T47D (cell line): ENCODE data around the gene L3MBTL1.
A peak's percentile ranks its signal among the peaks of the same experiment; 100 is the strongest.

Experiments used
- DNase-seq, 2 experiments: peaks; one replicate each; pipeline versions ENCODE4 v3.0.0 to v3.0.0-alpha.2; 2011 to 2012; ENCODE audit warnings: low read depth in 1 of 2, low spot score in 1 of 2
- JUND ChIP-seq: IDR thresholded peaks from 2 replicates; pipeline ENCODE4 v1.6.1; 2012; ENCODE audit warnings: low read depth
- in situ Hi-C: cut with HindIII; loops from 2 replicates; pipeline ENCODE4 v1.10.0; 2016; ENCODE audit warnings: low sequenced_read_pairs, low pct_unique_long_range_greater_than_20kb

Gene L3MBTL1

DNA sequence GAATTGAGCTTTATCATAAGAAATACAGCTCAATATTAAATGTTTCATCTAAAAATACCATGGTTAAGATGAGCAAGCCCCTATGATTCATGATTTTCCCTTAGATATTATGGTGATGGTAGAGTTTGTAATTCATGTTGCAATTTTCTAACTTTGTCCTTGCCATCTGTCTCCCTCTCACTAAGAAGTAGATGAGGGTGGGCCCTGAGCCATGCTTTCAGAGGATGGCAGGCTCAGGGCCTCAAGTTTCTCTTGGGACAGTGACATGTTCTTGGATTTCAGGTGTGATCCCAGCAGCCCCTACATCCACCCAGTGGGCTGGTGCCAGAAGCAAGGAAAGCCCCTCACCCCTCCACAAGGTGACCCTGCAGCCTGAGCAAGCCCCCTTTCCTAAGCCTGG, 25.6 kb downstream of the L3MBTL1 start:
- TF ChIP-seq JUND: no peak
- DNase-seq: no peak
- in situ Hi-C loops: no loop called here

DNA sequence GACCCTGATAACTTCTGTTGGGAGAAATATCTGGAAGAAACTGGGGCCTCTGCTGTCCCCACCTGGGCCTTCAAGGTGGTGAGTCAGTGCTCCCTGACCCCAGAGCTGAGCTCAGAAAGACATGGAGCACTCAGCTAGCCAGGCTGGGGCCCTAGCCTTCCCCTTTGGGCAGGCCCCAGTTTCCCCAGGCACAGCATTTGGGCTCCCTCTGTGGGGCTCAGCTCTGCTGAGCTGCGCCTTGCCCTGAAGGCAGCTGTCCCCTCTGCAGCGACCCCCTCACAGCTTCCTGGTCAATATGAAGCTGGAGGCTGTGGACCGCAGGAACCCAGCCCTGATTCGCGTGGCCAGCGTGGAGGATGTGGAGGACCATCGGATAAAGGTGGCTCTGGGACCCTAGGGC, 26.5 kb downstream of the L3MBTL1 start:
- in situ Hi-C loops: no loop called here
- TF ChIP-seq JUND: no peak
- no peak for DNase-seq

DNA sequence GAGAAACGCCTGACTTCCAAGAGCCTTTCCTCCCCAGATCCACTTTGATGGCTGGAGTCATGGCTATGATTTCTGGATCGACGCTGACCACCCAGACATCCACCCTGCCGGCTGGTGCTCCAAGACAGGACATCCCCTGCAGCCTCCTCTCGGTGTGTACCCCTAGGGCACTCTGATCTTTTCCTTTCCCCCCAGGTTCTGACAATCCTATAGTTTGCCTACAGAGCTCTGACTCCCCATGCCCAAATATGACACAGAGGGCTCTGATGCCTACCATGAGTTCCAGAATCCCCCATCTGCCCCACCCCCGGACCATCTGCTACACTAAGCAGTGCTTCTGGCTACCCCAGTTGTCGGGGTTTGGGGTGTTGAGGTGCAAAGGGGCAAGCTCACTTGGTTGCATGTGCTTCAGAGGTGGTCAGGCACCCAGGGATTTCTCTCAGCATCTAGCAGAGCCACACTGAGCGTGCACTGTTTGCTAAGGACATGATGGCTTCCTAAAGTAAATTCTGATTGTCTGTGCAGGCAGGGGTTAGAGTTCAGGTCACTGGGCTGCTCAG, 27.4 kb downstream of the L3MBTL1 start:
- no peak for DNase-seq
- in situ Hi-C loops: no loop called here
- TF ChIP-seq JUND: no peak

DNA sequence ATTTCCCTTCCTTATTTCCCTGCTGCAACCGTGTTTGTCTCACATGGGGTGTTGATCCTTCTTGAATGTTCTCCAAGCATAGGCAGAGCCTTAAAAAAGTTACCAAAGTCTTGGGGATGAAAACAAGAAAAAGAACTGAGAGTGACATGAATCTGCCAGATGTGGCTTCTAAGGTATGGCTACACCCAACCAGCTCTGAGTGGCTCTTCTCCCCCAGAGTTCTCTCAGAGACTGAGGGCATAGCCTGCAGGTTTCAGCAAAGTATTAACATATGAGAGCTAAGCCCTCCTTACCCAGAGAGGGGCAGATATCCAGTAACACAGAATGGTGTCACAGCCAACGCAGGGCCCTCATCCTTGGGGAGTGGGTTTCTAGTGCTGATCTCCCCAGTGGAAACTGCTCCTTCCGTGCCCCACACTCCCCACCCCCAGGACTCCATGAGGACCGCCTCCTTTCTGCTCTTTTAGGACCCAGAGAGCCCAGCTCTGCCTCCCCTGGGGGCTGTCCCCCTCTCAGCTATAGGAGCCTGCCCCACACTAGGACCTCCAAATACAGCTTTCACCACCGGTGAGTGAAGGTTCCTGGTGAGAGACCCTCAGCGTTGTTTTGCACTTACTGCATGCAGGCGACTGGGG, 28.0 kb downstream of the L3MBTL1 start:
- DNase-seq: no peak
- in situ Hi-C loops: no loop called here
- no peak for TF ChIP-seq JUND

DNA sequence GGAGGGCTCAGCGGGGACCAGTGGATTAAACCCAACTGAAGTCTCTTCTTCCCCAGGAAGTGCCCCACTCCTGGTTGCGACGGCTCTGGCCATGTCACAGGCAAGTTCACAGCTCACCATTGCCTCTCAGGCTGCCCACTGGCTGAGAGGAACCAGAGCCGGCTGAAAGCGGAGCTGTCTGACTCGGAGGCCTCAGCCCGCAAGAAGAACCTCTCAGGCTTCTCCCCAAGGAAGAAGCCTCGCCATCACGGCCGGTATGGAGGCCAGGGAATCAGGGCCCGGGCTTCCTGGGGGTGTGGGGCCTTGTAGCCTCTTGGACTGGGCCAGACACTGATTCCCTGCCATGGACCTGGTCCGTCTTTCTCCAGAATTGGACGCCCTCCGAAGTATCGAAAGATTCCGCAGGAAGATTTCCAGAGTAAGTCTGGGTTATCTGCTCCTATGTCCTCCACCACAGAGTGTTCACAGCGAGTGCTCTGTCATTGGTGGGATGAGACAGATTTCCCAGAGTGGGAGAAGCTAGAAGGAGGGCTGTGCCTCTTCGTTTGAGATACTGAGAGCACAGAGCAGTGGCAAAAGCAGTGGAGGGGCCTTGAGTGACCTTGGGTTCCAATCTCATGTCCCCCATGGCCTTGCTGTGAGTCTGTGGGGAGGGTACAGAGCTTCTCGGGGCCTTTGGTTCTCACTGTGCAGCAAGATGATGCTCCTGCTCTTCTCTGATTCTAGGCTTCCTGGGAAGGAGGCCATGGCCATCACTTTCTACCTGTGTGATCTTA, 28.7 kb downstream of the L3MBTL1 start:
- no peak for TF ChIP-seq JUND
- no peak for DNase-seq
- in situ Hi-C loops: no loop called here

DNA sequence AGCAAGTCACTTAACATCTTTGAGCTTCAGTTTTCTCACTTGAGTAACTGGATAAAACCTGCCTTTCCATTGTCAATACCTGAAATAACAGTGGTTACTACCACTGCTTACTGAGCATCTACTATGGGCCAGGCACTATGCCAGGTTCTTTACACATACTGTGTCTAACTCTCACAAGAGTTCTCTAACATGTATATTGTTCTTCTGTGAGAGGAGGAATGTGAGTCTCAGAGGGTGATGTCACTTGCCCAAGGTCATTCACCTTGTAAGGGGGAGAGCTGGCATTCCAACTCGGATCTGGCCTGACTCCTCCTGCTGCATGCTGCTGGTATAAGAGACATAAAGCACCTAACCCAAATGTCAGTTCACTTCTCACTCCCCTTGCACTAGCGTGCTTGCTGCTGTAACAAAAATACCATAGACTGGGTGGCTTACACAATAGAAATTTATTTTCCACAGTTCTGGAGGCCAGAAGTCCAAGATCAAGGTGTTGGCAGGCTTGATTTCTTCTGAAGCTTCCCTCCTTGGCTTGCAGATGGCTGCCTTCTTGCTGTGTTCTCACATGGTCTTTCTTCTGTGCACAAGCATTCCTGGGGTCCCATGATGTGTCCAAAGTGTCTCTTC, 29.4 kb downstream of the L3MBTL1 start:
- in situ Hi-C loops: no loop called here
- TF ChIP-seq JUND: no peak
- DNase-seq: peak in 1 of 2 experiments; percentile 37

DNA sequence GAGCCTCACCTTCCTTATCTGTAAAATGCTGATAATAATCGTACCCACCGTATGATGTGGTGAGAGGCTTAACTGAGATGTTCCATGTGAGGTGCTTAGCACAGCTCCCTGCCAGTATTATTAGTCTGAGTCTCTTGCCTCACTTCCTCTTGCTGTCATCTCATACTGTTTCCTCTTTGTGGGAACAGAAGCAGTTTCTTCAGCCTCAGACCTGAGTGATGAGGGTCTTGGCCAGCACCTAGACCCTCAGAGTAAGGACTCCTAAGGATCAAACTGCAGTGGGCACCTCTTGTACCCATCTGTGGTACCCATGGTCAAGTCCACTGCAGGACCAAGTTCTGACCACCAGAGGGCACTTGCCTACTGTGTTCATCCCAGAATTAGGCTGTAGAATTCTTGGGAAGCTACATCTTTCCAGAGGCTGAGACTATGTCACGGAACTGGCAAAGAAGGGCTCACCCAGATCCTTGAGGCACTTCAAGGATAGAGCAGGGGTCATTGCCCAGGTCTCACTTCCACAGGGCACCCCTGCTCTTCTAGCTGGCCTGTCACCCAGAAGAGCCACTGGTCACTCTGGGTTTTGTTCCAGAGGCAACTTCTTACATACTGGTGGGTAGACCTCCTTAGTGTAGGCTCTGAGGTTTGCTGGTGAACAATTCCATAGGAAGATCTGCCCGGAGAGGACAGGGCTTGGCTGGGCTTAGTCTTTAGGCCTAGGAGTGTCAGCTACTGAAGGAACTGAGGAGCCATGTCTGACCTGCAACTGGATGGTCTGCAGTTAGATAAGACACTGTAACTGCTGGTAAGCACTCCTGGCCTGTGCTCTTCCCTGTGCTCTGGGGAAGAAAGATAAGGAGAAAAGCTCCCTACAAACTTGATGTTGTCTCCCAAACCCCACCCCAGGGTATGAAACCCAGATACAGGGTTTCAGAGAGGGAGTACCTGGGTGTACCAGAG, 30.7 kb downstream of the L3MBTL1 start:
- DNase-seq: peak; percentile 56 to 76
- in situ Hi-C loops: no loop called here
- TF ChIP-seq JUND: no peak

DNA sequence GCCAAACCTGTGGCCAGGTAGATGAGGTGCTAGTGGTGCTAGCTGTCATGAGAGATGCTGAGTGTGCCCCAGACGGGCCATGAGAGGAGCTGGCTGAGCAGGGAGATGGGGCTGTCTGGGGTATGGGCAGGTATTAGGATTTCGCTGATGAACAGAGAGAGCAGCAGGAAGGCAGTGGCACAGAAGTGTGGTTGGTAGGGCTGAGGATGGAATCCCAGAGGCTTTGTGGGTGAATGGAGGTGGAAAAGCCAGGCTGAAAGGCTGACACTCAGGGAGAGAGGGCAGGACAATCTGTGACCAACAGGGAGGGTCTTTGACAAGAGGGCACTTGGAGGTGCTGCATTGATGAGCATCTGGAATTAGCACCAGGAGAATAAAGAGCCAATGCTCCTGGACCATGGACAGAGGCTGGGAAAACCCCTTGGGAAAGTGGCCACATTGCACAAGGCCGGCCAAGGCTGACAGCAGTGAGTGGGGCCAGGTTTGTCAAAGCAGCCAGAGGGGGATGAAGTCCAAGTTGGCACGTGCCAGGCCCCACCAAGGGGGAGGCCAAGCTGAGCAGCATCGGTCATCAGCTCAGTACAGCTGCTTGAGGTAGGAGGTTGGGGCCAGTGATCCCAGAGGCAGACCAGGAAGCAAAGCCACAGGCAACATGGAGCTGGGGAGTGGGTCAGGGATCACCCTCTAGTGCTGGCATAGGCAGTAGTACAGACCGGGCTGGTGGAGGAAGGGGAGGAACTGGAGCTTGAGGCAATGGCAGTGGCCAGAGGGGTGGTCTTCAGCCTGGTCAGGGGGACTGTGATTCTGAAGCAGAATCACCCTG, 31.6 kb downstream of the L3MBTL1 start:
- DNase-seq: no peak
- in situ Hi-C loops: no loop called here
- TF ChIP-seq JUND: no peak

DNA sequence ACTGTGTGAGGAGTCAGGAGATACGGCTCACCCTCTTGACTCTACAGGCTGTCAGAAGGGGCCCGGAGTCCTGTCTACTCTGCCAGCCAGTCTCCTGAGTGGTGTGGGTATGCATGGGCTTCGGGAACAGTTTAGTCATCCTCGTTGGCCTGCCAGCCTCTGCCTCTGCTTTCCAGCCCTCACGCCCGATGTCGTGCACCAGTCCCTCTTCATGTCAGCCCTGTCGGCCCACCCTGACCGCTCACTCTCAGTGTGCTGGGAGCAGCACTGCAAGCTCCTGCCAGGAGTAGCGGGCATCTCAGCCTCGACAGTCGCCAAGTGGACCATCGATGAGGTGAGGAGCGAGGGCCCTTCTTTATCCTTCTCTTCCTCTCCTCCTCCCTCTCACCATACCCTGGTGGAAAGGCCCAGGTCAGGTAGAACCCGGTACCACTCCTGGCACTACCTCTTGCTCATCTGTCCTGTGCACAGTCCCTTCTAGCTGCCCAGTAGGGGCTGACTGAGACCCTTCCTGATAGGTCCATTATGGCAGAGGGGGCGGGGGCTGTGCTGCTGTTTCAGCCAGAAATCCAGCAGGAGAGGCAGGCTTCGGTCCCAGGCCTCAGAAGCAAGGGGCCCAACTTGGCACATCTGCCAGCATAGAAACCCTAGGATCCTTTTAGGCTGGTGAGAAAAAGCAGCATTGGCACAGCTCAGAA, 32.6 kb downstream of the L3MBTL1 start:
- TF ChIP-seq JUND: no peak
- in situ Hi-C loops: no loop called here
- DNase-seq: no peak

DNA sequence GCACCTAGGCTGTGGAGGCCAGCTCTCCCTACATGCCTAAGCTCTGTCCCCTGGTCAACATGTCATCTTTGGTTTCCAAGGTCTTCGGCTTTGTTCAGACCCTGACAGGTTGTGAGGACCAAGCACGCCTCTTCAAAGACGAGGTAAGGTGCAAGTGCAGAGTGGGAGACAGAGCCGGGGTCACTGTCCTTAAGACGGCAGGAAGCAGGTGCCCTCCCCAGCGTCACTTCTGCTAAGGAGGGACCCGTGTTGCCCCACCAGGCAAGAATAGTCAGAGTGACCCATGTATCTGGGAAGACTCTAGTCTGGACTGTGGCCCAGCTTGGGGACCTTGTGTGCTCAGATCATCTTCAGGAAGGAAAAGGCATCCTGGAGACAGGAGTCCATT, 33.2 kb downstream of the L3MBTL1 start:
- in situ Hi-C loops: no loop called here
- TF ChIP-seq JUND: no peak
- DNase-seq: no peak

DNA sequence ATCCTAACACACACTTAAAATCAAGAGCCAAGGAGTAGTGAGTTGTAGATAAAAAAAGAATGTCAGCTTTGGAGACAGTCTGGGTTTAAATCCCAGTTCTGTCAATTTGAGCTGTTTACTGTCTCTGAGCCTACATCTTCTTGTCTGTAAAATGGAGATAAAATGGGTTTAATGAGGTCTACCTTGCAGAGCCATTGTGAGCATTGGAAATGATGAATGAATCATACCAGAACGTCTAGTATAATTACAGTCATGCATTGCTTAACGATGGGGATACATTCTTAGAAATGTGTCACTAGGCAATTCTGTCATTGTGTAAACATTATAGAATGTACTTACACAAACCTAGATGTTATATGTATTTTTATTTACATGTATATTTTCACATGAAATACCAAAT, 33.7 kb downstream of the L3MBTL1 start:
- no peak for TF ChIP-seq JUND
- in situ Hi-C loops: no loop called here
- DNase-seq: no peak
